ENCODE results near the gene LIPC.

DNA sequence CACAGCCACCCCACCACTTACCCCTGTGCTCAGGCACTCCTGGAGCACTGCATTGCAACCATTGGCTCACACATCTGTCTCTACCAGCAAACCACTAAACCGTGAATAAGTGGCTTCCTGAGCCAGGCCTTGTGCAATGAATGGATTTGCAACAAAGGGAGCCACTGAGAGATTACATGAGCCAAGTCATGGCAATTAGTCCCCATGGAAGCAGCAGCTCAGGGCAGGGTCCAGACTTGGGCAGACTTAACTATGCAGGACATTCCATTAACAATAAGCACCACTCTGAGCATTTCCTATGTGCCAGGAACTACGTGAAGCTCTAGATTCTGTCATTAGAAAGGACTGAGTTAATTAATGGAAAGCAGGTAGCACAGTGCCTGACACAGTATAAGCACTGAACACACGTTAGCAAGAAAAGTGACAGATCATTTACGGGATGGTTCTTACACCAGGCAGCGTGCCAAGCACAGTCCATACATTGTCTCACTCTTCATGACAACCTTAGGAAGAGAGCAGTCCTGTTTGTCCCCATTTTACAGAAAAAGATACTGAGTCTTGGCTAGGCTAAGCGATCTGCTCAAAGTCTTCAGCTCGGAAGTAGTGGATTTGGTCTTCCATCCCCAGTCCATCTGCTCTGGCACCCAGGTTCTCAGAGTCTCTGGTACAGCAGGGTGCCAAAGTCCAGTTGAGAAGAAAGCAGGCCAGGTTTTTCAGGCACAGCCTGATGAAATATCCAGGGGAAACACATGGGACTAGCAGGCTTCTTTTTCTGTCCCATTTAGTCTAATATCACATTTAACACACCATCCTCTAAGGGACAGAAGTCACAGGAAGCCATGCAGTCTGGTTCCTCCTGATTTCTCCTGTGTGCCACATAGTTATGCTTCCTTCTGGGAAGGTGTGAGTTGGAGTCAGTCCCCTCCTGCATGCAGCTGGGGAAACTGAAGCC, 44.1 kb downstream of the LIPC start:
- TF ChIP-seq EZH2phosphoT487 (IDR thresholded peaks at IDR 0.05; ENCODE audit: borderline replicate concordance) (no peak), CTCF (IDR thresholded peaks at IDR 0.05 in 2 of 3, conservative IDR thresholded peaks at IDR 0.05 in 1 of 3; ENCODE audit: borderline replicate concordance in 1 of 3, insufficient read depth in 1 of 3, low read depth in 2 of 3, low read length in 2 of 3) (no peak), POLR2A (IDR thresholded peaks at IDR 0.05; ENCODE audit: borderline replicate concordance, extremely low read depth, insufficient read depth, insufficient read length) (no peak), REST (IDR thresholded peaks at IDR 0.05; ENCODE audit: low read depth) (no peak), JUND (IDR thresholded peaks at IDR 0.05) (no peak), EGR1 (IDR thresholded peaks at IDR 0.05; ENCODE audit: low read depth) (no peak), SP1 (IDR thresholded peaks at IDR 0.05; ENCODE audit: low read depth) (no peak), POLR2AphosphoS5 (IDR thresholded peaks at IDR 0.05; ENCODE audit: low read depth, low read length) (no peak), RAD21 (IDR thresholded peaks at IDR 0.05; ENCODE audit: low read depth) (no peak), YY1 (IDR thresholded peaks at IDR 0.05; ENCODE audit: extremely low read depth, insufficient replicate concordance, low read depth, low read length) (no peak), EZH2 (IDR thresholded peaks at IDR 0.05) (no peak), CBX3 (IDR thresholded peaks at IDR 0.05; ENCODE audit: low read depth) (no peak), CEBPB (IDR thresholded peaks at IDR 0.05; ENCODE audit: low read depth) (no peak)
- TF ChIP-seq, protein P1, sequence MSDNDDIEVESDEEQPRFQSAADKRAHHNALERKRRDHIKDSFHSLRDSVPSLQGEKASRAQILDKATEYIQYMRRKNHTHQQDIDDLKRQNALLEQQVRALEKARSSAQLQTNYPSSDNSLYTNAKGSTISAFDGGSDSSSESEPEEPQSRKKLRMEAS (IDR thresholded peaks at IDR 0.05), result no peak
